HG02840 (cell line): ENCODE data around the gene SCML2.
"Not testable (repeated sequence)": the region's sequence is repeated elsewhere in the genome, so short reads cannot be mapped to it uniquely, and the experiment has no call there.

Source experiments
- ATAC-seq: cut with Tn5 transposase; IDR thresholded peaks from one replicate; pipeline ENCODE4 v1.9.1; 2021; ENCODE audit warnings: mild to moderate bottlenecking, moderate library complexity, moderate number of reproducible peaks; ENCODE audit not compliant: unreplicated experiment, low FRiP score

Gene SCML2

DNA sequence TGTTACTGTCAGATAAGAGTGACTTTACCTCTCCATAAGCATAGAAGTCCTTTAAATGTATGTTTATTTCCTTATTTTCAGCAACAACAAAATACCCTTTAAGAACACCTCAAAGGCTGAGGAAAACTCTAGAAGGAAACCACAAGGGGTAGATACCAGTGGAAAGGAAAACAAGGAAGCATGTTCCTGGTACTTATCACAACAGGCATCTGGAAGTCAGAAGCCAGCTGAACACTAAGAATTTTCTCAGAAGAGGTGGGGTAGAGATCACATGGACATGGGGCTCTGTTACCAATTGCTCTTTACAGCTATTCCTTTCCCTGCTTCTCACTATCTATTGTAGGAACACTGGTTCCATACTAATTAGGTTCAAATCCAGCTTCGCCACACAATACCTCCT, 82.3 kb downstream of the SCML2 start:
- no peak for ATAC-seq

DNA sequence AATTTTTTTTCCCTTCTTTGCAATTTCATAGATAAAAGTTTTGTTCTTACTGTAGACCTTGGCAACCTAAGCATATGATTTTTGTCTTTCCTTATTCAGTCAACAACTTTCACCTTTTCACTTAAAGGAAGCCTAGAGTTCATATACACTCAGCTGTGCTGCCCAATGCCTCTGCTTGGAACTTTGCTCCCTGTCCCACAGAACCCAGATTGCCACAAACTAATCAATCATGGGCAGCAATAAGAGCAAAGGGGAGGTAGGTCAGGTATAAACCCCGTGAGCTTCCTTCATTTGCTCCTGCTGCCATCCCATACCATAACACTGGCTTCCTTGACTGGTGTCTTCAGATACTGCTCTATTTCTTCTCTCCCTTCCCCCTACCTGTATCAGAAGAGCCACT, 82.8 kb downstream of the SCML2 start:
- no peak for ATAC-seq

GRCh38 chrX:18271309-18271708, 83.2 kb downstream of the SCML2 start:
- ATAC-seq, result no peak

- ATAC-seq, result no peak
Observed at GRCh38 chrX:18255059-18255458, 99.4 kb downstream of the SCML2 start.

DNA sequence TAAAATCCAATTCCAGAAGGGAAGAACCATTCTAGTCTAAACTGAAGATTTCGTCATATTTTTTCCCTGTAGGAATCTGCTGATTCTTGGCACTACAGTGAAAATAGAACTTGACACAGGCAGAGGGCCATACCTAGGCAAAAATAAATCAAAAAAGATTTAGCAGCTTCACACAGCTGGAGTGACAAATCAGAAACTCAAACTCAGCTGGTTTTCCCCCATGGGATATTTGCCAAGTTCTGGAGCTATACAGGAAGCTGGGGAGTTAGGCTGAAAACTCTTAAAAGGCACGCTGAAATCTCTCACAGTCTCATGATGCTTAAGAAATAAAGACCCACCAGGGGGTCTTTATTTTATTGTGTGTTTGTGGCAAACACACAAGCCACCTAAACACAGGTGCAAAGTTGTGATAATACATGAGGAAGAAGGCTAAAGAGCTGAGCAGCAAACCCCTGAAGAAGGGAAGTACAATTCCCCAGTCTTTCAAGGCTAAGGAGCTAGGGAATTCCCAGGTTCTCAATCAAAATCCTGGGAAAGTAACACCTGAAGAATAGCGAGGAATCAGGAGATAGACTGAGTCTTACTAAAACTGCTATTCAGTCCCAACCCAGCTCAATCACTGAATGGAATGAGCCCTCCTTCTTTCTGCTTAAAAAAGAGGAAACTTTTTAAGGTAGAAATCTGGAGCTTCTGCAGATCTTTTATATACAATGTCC, 101.7 kb downstream of the SCML2 start:
- ATAC-seq, result no peak

GRCh38 chrX:18229646-18230045, 124.8 kb downstream of the SCML2 start:
- ATAC-seq, result not testable (repeated sequence)

- no peak for ATAC-seq
Observed at GRCh38 chrX:18228069-18228468, 126.4 kb downstream of the SCML2 start.

- ATAC-seq, result no peak
Observed at GRCh38 chrX:18227458-18227857, 127.0 kb downstream of the SCML2 start.

GRCh38 chrX:18220786-18221185, 133.7 kb downstream of the SCML2 start, which contains the start of gene BEND2:
Gene BEND2, minus strand, starts transcription at chrX:18220886. Its CDS starts 136 bp downstream, at chrX:18220750.
- ATAC-seq, result no peak

DNA sequence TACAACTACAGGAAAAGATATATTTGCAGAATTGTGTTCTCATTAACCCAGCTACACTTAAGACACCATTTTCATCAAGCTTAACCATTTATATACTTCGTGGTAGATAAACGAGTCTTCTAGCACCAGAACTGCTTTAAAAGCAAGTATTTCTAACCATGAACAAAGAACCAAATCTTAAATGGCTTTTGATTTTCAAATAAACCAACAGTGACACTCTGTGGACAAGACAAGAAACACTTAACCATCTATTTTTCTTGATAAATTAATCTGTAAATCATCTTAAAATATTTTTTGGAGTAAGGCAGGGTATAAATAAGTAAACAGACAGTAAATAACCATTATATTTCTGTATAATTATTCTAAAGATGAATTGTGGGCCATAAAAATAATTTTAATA, 144.0 kb downstream of the SCML2 start:
- no peak for ATAC-seq

- no peak for ATAC-seq
Observed at GRCh38 chrX:18206657-18207056, 147.8 kb downstream of the SCML2 start.

- no peak for ATAC-seq
Observed at GRCh38 chrX:18203631-18204030, 150.9 kb downstream of the SCML2 start.

GRCh38 chrX:18194688-18195087, 159.8 kb downstream of the SCML2 start:
- ATAC-seq, result no peak
